GM19452 (cell line): ENCODE data around the gene PPP6C.
"Not testable (repeated sequence)": the region's sequence is repeated elsewhere in the genome, so short reads cannot be mapped to it uniquely, and the experiment has no call there.

ENCODE experiments used
- ATAC-seq: cut with Tn5 transposase; IDR thresholded peaks from one replicate; pipeline ENCODE4 v1.9.1; 2021; ENCODE audit not compliant: unreplicated experiment

PPP6C gene

GRCh38 chr9:125183054-125183453 is 6.5 kb downstream of the PPP6C start:
- no peak for ATAC-seq

DNA sequence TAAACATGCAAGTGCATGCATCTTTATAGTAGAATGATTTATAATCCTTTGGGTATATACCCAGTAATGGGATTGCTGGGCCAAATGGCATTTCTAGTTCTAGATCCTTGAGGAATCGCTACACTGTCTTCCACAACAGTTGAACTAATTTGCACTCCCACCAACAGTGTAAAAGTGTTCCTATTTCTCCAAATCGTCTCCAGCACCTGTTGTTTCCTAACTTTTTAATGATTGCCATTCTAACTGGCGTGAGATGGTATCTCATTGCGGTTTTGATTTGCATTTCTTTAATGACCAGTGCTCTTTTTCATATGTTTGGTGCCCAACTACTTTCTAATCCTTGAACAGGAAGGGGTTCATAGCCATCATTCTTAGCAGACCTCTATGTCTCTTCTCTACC is 7.8 kb downstream of the PPP6C start:
- not testable (repeated sequence) for ATAC-seq

GRCh38 chr9:125180876-125181275 is 8.7 kb downstream of the PPP6C start:
- no peak for ATAC-seq

GRCh38 chr9:125179776-125180175 is 9.8 kb downstream of the PPP6C start:
- not testable (repeated sequence) for ATAC-seq

DNA sequence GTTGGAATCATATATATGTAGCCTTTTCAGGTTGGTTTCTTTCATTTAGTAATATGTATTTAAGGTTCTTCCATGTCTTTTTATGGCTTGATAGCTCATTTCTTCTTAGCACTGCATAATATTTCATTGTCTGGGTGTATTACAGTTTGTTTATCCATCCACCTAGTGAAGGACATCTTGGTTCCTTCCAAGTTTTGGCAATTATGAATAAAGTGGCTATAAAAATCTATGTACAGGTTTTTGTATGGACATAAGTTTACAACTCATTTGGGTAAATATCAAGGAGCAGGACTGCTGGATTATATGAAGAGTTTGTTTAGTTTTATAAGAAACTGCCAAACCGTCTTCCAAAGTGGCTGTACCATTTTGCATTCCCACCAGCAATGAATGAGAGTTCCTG is 11.7 kb downstream of the PPP6C start:
- ATAC-seq = no peak

- ATAC-seq = no peak
Measured at GRCh38 chr9:125176636-125177035, 13.0 kb downstream of the PPP6C start.

- no peak for ATAC-seq
Measured at GRCh38 chr9:125172031-125172755, 17.4 kb downstream of the PPP6C start.

- ATAC-seq = no peak
Measured at GRCh38 chr9:125169895-125170294, 19.7 kb downstream of the PPP6C start.

GRCh38 chr9:125166762-125167161 is 22.8 kb downstream of the PPP6C start:
- ATAC-seq = no peak

- ATAC-seq = not testable (repeated sequence)
Measured at GRCh38 chr9:125162891-125163290, 26.7 kb downstream of the PPP6C start.

DNA sequence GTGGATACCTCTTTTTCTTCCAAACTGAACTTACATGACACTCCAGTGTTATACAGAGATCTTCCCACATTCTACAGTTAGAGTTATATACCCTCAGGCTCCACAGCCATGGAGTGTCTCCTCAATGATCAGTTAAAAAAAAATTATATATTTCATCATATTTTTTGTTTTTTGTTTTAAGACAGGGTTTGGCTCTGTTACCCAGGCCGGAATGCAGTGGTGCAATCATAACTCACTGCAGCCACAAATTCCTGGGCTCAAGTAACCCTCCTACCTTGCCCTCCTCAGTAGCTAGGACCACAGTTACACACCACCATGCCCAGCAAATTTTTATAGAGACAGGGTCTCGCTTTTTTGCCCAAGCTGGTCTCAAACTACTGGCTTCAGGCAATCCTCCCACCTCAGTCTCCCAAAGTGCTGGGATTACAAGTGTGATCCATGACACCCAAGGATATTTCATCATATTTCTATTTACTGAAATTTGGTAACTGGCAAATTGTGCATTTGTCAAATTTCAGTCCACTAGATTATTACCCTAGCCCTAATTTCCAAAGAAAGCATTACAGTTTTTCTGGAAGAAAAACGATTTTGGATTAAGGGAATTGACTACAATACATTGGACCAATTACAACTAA is 28.2 kb downstream of the PPP6C start:
- ATAC-seq = no peak

DNA sequence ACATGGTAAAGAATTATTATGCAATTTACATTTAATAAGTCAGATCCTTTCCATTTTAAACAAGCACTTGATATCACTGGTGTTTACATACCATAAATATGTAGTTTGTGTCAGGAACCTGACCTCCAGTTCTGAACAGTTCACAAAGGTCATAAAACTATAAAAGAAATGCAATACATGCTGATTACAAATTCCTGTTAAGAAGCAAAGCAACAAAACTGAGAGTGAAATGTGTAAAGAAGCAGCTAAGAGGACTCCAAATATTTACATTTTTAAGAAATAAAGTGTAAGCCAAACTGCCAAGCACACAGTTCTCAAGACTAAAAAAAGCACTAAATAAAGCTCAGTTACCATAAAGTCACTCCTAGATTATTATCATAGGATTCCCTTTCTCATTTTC is 28.9 kb downstream of the PPP6C start:
- no peak for ATAC-seq

- no peak for ATAC-seq
Measured at GRCh38 chr9:125156551-125156950, 33.1 kb downstream of the PPP6C start.

GRCh38 chr9:125153712-125154367 is 35.8 kb downstream of the PPP6C start:
- no peak for ATAC-seq

DNA sequence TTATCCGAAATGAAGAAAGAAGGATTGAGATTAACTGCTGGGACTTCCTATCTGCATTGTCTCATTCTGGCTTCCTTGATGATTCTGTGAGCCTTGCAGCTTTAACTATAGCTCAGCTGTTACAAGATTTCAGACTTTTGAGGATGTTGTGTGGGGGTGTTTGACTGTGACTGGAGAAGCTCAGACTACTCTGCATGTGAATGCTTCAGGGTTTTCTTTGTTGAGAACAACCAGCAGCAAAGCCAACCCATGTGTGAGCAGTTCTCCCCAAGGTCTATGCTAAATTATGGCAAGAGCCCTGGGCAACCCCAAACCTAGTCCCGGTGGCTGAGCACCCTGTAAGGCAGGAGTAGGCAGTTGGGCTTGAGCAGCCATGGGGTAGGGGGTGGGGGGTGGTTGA is 37.9 kb downstream of the PPP6C start:
- ATAC-seq = no peak

DNA sequence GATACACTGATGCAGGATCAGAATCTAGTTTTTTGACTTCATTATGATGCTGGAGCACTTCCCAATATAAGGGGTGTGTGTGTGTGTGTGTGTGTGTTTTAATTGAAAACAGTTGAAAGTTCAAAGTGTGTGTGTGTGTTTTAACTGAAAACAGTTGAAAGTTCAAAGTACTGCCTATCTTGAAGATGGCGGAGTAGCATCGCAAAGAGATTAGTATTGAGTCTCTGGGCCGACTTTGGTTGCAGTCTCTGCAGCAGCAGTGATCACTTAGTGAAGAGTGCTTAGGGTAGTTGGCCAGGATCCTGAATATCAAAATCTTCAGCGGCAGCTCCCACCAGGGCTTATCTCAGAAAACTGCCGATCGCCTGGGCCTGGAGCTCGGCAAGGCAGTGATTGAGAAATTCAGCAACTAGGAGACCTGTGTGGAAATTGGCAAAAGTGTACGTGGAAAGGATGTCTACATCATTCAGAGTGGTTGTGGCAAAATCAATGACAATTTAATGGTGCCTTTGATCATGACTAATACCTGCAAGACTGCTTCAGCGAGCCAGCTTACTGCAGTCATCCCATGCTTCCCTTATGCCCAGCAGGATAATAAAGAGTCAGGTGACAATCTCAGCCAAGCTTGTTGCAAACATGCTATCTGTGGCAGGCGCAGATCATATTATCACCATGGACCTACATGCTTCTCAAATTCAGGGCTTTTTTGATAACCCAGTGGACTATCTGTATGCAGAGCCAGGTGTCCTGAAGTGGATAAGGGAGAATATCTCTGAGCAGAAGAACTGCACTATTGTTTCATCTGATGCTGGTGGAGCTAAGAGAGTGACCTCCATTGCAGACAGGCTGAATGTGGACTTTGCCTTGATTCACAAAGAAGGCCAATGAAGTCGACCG is 39.0 kb downstream of the PPP6C start:
- no peak for ATAC-seq

- ATAC-seq = no peak
Measured at GRCh38 chr9:125147401-125147951, 42.1 kb downstream of the PPP6C start.

DNA sequence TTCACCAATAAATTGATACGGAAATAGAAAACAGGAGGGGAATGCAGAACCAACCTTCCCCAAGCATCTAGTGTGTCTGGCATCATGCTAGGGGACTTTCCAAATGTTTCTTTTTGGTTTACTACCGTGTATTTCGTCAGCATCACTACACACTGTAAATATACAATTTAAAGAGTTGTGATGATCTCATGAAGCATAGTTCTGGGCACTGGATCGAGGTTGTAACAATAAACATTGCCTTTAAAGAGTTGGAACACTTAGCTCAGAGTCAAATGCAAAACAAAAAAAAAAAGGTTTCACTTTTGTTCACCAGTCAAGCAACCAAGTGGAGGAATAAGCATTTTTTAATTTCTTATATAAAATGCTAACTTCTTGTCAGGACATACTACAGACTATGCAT is 43.4 kb downstream of the PPP6C start:
- no peak for ATAC-seq

- no peak for ATAC-seq
Measured at GRCh38 chr9:125145425-125145824, 44.2 kb downstream of the PPP6C start.

GRCh38 chr9:125143377-125144090 is 46.1 kb downstream of the PPP6C start, which contains the start of gene SCAI:
Gene SCAI, minus strand, starts transcription at chr9:125143528. Its CDS starts 91 bp downstream, at chr9:125143437.
- peak; percentile 97 for ATAC-seq
